Measurements from ENCODE around the gene WNK1. TPM values are rescaled to one million over a fixed set of nuclear protein-coding genes. Genes with fewer than 3 reads are reported as not detected.

WNK1 gene
- total RNA-seq, 1 donor from 2014 or later = 215 TPM

DNA sequence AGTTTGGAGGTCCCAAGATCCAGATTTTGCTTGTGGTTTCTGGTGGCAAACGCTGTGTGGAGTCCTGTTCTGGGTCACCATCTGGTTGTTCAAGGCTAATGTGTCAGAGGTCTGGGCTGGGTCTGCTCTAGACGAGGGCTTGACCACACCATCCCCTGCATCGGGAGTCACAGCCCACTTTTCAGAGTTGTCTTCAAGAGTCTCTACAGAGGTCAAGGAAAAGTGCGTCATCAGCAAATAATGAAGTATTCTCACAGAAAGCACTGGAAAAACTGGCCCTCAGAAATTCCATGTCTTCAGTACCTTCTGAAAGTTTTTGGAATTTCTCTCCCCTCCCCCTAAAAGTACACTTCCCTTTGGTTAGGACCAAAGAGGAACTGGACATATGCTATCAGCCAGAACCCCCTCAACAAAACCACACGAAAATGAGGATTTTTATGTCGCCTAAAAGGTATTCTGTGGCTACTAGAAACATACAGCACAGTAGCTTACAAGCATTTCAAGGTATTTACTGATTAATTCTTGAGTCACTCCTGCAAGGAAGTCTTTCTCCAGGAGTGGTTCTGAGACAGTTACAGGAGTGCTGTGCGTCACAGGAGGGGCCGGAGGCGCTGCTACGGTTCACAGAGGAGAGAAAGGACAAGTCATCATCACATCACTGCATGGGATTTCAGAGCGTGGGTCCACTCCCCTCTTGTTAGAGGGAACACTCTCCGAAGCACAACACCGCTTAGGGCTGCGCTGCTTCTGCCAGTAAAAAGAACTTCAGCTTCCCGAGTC, 161.7 kb downstream of the WNK1 start:
- Histone ChIP-seq H3K27ac (no peak overlapping the region), H3K36me3 (peaks cover 92% of the 10 kb centered on the region), H3K9me3 (no peaks in the 10 kb centered on the region), H3K4me1 (no peaks in the 10 kb centered on the region), H3K27me3 (no peaks in the 10 kb centered on the region), H3K4me3 (no peak overlapping the region)
- TF ChIP-seq, protein P1, sequence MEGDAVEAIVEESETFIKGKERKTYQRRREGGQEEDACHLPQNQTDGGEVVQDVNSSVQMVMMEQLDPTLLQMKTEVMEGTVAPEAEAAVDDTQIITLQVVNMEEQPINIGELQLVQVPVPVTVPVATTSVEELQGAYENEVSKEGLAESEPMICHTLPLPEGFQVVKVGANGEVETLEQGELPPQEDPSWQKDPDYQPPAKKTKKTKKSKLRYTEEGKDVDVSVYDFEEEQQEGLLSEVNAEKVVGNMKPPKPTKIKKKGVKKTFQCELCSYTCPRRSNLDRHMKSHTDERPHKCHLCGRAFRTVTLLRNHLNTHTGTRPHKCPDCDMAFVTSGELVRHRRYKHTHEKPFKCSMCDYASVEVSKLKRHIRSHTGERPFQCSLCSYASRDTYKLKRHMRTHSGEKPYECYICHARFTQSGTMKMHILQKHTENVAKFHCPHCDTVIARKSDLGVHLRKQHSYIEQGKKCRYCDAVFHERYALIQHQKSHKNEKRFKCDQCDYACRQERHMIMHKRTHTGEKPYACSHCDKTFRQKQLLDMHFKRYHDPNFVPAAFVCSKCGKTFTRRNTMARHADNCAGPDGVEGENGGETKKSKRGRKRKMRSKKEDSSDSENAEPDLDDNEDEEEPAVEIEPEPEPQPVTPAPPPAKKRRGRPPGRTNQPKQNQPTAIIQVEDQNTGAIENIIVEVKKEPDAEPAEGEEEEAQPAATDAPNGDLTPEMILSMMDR (IDR thresholded peaks at IDR 0.05) = no peak
- DNase-seq (no peak), ATAC-seq (peak; percentile 39)
- intact Hi-C loops (cut with DNase I) = no loop called here

DNA sequence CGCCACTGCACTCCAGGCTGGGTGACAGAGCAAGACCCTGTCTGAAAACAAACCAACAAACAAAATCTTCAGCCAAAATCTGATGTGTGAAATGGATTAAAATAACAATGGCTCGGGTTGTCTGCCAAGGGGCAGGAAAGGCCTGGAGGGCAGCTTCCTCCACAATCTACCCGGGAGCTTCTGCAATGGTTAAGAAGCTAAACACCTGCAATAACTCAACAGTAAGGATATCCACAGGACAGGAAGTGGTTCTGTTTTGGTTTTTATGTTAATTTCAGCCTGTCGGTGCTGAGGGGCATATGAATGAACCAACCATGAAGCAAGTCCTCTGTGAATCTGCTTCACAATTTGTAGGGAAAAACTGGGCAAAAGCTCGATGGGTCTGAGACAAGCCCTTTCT, 162.7 kb downstream of the WNK1 start:
- peak overlapping the region; percentile 24 for H3K27ac ChIP-seq
- no peaks in the 10 kb centered on the region for H3K4me1 ChIP-seq
- H3K9me3 ChIP-seq = no peaks in the 10 kb centered on the region
- intact Hi-C loops (cut with DNase I) = no loop called here
- DNase-seq (no peak), ATAC-seq (no peak)
- TF ChIP-seq, protein P1 (IDR thresholded peaks at IDR 0.05) = no peak
- H3K4me3 ChIP-seq = no peak overlapping the region
- H3K27me3 ChIP-seq = no peaks in the 10 kb centered on the region
- H3K36me3 ChIP-seq = peaks cover 84% of the 10 kb centered on the region

GRCh38 chr12:916240-916639, 163.9 kb downstream of the WNK1 start:
- peak; percentile 26 for ATAC-seq
- TF ChIP-seq, protein P1 (IDR thresholded peaks at IDR 0.05) = no peak
- Histone ChIP-seq H3K27ac (no peak overlapping the region), H3K36me3 (peaks cover 81% of the 10 kb centered on the region), H3K27me3 (no peaks in the 10 kb centered on the region), H3K4me3 (no peak overlapping the region), H3K4me1 (no peaks in the 10 kb centered on the region), H3K9me3 (no peaks in the 10 kb centered on the region)
- no peak for DNase-seq
- intact Hi-C loops (cut with DNase I) = no loop called here

DNA sequence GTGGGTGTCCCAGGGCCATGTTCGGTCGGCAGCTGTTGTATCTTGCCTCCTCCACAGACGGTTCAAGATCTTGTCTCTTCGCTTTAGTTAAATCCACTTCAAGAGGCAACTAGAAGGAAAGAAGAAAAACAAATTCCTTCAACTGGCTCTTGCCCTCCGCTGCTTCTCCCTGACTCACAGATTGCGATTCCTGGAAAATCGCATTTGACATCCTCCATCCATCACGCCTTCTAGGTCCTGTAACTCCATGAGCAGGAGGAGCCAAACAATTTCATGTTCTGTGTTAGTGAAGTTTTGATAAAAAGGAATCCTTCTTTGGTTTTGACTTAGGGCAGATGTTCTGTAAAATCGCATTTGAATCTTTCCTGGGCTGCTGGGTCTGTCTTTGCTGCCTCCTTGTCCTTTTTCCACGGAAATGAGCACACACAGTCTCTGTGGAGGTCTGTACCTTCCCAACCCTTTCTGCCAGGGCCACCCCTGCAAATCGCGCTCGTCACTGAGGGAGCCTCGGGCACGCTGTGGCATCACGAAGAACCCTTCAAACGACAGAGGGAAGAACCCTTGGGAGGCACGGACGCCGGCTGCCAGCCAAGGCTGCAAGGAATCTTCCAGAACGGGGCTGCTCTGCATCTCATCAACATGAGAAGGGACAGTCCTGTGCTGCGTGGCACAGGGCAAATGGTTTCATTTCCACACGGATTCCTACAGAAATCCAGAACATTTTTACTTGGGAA, 164.5 kb downstream of the WNK1 start:
- no peaks in the 10 kb centered on the region for H3K27me3 ChIP-seq
- H3K36me3 ChIP-seq = peaks cover 80% of the 10 kb centered on the region
- H3K27ac ChIP-seq = no peak overlapping the region
- no peaks in the 10 kb centered on the region for H3K4me1 ChIP-seq
- DNase-seq (no peak), ATAC-seq (no peak)
- intact Hi-C loops (cut with DNase I) = no loop called here
- TF ChIP-seq, protein P1 (IDR thresholded peaks at IDR 0.05) = no peak
- no peak overlapping the region for H3K4me3 ChIP-seq
- H3K9me3 ChIP-seq = no peaks in the 10 kb centered on the region

GRCh38 chr12:920676-921075, 168.3 kb downstream of the WNK1 start:
- H3K27ac ChIP-seq = no peak overlapping the region
- no peak overlapping the region for H3K4me3 ChIP-seq
- no peaks in the 10 kb centered on the region for H3K4me1 ChIP-seq
- H3K36me3 ChIP-seq = peaks cover 73% of the 10 kb centered on the region
- intact Hi-C loops (cut with DNase I) = no loop called here
- DNase-seq = no peak
- TF ChIP-seq, protein P1 (IDR thresholded peaks at IDR 0.05) = no peak
- H3K27me3 ChIP-seq = no peaks in the 10 kb centered on the region
- no peaks in the 10 kb centered on the region for H3K9me3 ChIP-seq
- ATAC-seq = no peak

Data from upper lobe of right lung (tissue), 1 donor.